Frontal cortex (tissue), 4 donors: ENCODE data around the gene TRMT1L. TPM values are rescaled to one million over a fixed set of nuclear protein-coding genes. Genes with fewer than 3 reads are reported as not detected.

Experiments used
- DNase-seq, 2 donors: peaks; one replicate each; pipeline ENCODE4 v3.0.0; 2012; ENCODE audit warnings: low spot score in 2 of 2
- FAIRE-seq: peaks from 2 replicates; lab custom pipeline; 2012; peaks lifted over from hg19 to GRCh38; lab: Jason Lieb, UNC
- total RNA-seq: library from RNA; depleted of rRNA; stranded (reverse); fragments of >200 nt; gene quantifications from one replicate; pipeline ENCODE4 v1.2.3, GENCODE V29; 2014
- donor health status: control.
- donor health status: control.
- donor health status: control.

Gene TRMT1L
- total RNA-seq, 1 donor from 2014 or later: 23.6 TPM

GRCh38 chr1:185068341-185068740, 88.4 kb downstream of the TRMT1L start:
- FAIRE-seq (no peak), DNase-seq (no peak)

Other genes starting within 250 kb of the TRMT1L start
- 2.4 TPM for gene NIBAN1, start 182.4 kb downstream of the TRMT1L start, total RNA-seq
- 142 TPM for gene RNF2, start 111.4 kb downstream of the TRMT1L start, total RNA-seq
- 59.5 TPM for gene SWT1, start 214 bp upstream of the TRMT1L start, total RNA-seq
- 182 TPM for gene IVNS1ABP, start 160.3 kb upstream of the TRMT1L start, total RNA-seq